Caco-2 (cell line): ENCODE measurements around the gene ATP12A. TPM values are rescaled to one million over a fixed set of nuclear protein-coding genes. Genes with fewer than 3 reads are reported as not detected.

Source experiments
- BruUV-seq: library from RNA; stranded (reverse); fragments of 400-500 nt; replicated peaks from 2 replicates; lab custom pipeline; 2021; lab: Mats Ljungman, UMichigan
- CTCF ChIA-PET: fragments of 300-600 bp; sonication (Branson Sonifier 250); formaldehyde crosslinking; loops from one replicate; lab custom pipeline; 2022; ENCODE audit warnings: antibody characterized with exemption; lab: Charles Lee
- POLR2A ChIA-PET: fragments of 300-600 bp; sonication (Branson Sonifier 250); formaldehyde crosslinking; loops from one replicate; lab custom pipeline; 2022; ENCODE audit warnings: antibody characterized with exemption; lab: Charles Lee
- DNase-seq, 2 experiments: peaks; one replicate each; pipeline versions ENCODE4 v3.0.0 to v3.0.0-alpha.2; 2020 to 2022
- H3K27me3 ChIP-seq: replicated peaks from 2 replicates; pipeline ENCODE4 v1.6.0; 2011; ENCODE audit warnings: low read length; ENCODE audit not compliant: control insufficient read depth, insufficient read depth
- H3K36me3 ChIP-seq: 2 replicates; pipeline ENCODE4 v1.5.1; 2011; ENCODE audit warnings: low read length; ENCODE audit not compliant: control insufficient read depth, insufficient read depth
- H3K4me1 ChIP-seq: fragments of 250-450 bp; sonication (Bioruptor Pico); 2 replicates; pipeline ENCODE4 v1.5.1; 2020; ENCODE audit warnings: mild to moderate bottlenecking
- H3K4me3 ChIP-seq: 2 replicates; pipeline ENCODE4 v1.5.1; 2011; ENCODE audit warnings: low read depth, mild to moderate bottlenecking, control low read depth, low read length
- H3K9me3 ChIP-seq: fragments of 250-450 bp; sonication (Bioruptor Pico); 2 replicates; pipeline ENCODE4 v1.5.1; 2020; ENCODE audit warnings: mild to moderate bottlenecking, moderate library complexity
- H3K27ac Mint-ChIP-seq: one replicate; pipeline ENCODE4 v1.8.0; 2022; ENCODE audit warnings: mixed read lengths; ENCODE audit not compliant: unreplicated experiment
- H3K27me3 Mint-ChIP-seq: one replicate; pipeline ENCODE4 v1.8.0; 2022; ENCODE audit warnings: mixed read lengths; ENCODE audit not compliant: insufficient read depth, unreplicated experiment
- H3K36me3 Mint-ChIP-seq: one replicate; pipeline ENCODE4 v1.8.0; 2022; ENCODE audit warnings: mild to moderate bottlenecking, mixed read lengths; ENCODE audit not compliant: insufficient read depth, unreplicated experiment
- H3K4me1 Mint-ChIP-seq: one replicate; pipeline ENCODE4 v1.8.0; 2022; ENCODE audit warnings: low read depth, mixed read lengths; ENCODE audit not compliant: unreplicated experiment
- H3K4me3 Mint-ChIP-seq: one replicate; pipeline ENCODE4 v1.8.0; 2022; ENCODE audit warnings: mild to moderate bottlenecking, moderate library complexity, mixed read lengths; ENCODE audit not compliant: unreplicated experiment
- H3K9me3 Mint-ChIP-seq: one replicate; pipeline ENCODE4 v1.8.0; 2022; ENCODE audit warnings: mixed read lengths; ENCODE audit not compliant: unreplicated experiment
- intact Hi-C: fragments of 100-400 bp; cut with micrococcal nuclease; formaldehyde crosslinking; loops from one replicate; pipeline ENCODE4 v1.10.0; 2022; ENCODE audit not compliant: unreplicated experiment
- total RNA-seq: library from RNA; stranded (reverse); gene quantifications from 2 replicates; pipeline ENCODE4 v1.2.3, GENCODE V29; 2022
- TF ChIP-seq, protein P1 (sequence below), 2 experiments: fragments of 200-600 bp in 1 of 2; IDR thresholded peaks; 1 replicate in 1 of 2; 2 replicates in 1 of 2; pipeline versions ENCODE4 v1.5.1 to v1.8.0; 2011 to 2022; ENCODE audit warnings: antibody characterized with exemption in 1 of 2, control low read depth in 1 of 2, inconsistent platforms in 1 of 2, low read depth in 1 of 2, low read length in 1 of 2, mild to moderate bottlenecking in 1 of 2, moderate library complexity in 1 of 2; ENCODE audit not compliant: insufficient read depth in 1 of 2, severe bottlenecking in 1 of 2, unreplicated experiment in 1 of 2

ATP12A gene
- total RNA-seq, 1 experiment from 2014 or later = not detected

DNA sequence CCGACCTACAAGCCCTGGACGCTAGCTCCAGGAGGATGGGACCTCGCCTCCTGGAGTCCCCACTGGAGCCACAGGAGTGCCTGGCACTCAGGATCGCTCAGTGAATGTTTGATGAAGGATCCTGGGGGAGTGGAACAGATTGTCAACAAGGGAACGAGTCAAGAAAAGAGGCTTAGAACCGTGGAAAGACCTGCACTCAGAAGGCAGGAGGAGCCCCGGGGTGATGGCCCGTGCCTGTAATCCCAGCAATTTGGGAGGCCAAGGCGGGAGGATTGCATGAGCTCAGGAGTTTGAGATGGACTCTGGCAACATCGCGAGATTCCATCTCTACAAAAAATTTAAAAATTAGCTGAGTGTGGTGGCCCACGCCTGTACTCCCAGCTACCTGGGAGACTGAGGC lies 38.9 kb downstream of the ATP12A start:
- TF ChIP-seq, protein P1, sequence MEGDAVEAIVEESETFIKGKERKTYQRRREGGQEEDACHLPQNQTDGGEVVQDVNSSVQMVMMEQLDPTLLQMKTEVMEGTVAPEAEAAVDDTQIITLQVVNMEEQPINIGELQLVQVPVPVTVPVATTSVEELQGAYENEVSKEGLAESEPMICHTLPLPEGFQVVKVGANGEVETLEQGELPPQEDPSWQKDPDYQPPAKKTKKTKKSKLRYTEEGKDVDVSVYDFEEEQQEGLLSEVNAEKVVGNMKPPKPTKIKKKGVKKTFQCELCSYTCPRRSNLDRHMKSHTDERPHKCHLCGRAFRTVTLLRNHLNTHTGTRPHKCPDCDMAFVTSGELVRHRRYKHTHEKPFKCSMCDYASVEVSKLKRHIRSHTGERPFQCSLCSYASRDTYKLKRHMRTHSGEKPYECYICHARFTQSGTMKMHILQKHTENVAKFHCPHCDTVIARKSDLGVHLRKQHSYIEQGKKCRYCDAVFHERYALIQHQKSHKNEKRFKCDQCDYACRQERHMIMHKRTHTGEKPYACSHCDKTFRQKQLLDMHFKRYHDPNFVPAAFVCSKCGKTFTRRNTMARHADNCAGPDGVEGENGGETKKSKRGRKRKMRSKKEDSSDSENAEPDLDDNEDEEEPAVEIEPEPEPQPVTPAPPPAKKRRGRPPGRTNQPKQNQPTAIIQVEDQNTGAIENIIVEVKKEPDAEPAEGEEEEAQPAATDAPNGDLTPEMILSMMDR (IDR thresholded peaks at IDR 0.05; ENCODE audit: insufficient read depth in 1 of 2, low read depth in 1 of 2, low read length in 1 of 2, severe bottlenecking in 1 of 2, unreplicated experiment in 1 of 2) = no peak
- Mint-ChIP-seq H3K27ac (no peak overlapping the region), H3K4me3 (no peak overlapping the region), H3K27me3 (peaks cover 4% of the 10 kb centered on the region), H3K9me3 (no peaks in the 10 kb centered on the region), H3K4me1 (peaks cover 16% of the 10 kb centered on the region), H3K36me3 (no peaks in the 10 kb centered on the region)
- Histone ChIP-seq H3K4me3 (no peak overlapping the region), H3K36me3 (no peaks in the 10 kb centered on the region), H3K4me1 (peaks cover 21% of the 10 kb centered on the region), H3K9me3 (no peaks in the 10 kb centered on the region), H3K27me3 (no peaks in the 10 kb centered on the region)
- ChIA-PET POLR2A (no interaction called here), CTCF (no interaction called here)
- no TSS peak for BruUV-seq
- no peak for DNase-seq
- intact Hi-C loops = no loop called here

DNA sequence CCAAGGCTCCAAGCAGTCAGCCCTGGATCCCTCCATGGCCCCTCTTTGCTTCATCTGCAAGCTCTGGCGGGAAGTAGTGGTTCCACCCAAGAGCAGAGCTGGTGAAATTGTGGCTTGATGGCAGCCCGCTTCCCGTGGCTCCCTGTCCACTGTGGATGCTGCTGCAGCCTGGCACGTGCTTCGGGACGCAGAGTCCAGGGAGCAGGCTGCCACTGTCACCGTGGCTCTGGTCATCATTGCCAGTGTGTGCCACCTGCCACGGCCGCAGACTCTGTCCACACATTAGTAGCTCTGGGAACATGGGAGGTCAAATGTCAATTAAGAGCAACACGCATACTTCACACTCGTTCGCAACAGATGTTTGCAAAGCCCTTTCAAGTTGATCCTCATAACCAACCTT lies 43.0 kb downstream of the ATP12A start:
- POLR2A ChIA-PET = no interaction called here
- intact Hi-C loops = no loop called here
- CTCF ChIA-PET = interaction anchor here (1.1 kb wide), 1 partner anchor 29 kb away, joined by 4 read pairs; no protein-coding TSS in a partner anchor
- no peaks in the 10 kb centered on the region for H3K4me1 ChIP-seq
- Mint-ChIP-seq H3K4me3 (no peak overlapping the region), H3K27ac (no peak overlapping the region), H3K9me3 (no peaks in the 10 kb centered on the region), H3K4me1 (no peaks in the 10 kb centered on the region), H3K27me3 (peaks cover 4% of the 10 kb centered on the region), H3K36me3 (no peaks in the 10 kb centered on the region)
- no peaks in the 10 kb centered on the region for H3K27me3 ChIP-seq
- TF ChIP-seq, protein P1 (IDR thresholded peaks at IDR 0.05; ENCODE audit: insufficient read depth in 1 of 2, low read depth in 1 of 2, low read length in 1 of 2, severe bottlenecking in 1 of 2, unreplicated experiment in 1 of 2) = no peak
- H3K9me3 ChIP-seq = peaks cover 6% of the 10 kb centered on the region; the same call in 1 of the 2 replicates
- DNase-seq = no peak
- BruUV-seq = no TSS peak
- no peak overlapping the region for H3K4me3 ChIP-seq
- no peaks in the 10 kb centered on the region for H3K36me3 ChIP-seq

DNA sequence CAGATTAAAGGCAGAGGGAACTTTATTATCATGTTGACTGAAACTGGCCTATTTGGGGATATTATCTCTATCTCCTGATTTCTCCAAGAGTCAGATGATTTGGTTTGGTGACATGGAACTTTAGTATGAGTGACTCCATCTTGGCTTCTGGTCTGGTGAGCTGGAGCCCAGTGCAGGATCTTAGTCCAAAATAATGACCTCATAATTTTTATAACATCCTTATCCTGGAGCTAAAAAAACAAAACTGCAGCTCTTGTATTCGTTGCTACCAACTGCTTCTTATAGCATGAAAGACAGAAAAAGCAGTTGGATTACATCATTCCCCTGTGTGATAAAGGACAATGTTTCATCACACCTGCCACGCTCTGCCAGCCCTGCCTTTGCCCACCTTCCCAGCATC lies 44.5 kb downstream of the ATP12A start:
- Mint-ChIP-seq H3K4me1 (no peaks in the 10 kb centered on the region), H3K27me3 (peaks cover 4% of the 10 kb centered on the region), H3K4me3 (no peak overlapping the region), H3K36me3 (no peaks in the 10 kb centered on the region), H3K27ac (no peak overlapping the region), H3K9me3 (peaks cover 4% of the 10 kb centered on the region)
- DNase-seq = no peak
- no peaks in the 10 kb centered on the region for H3K36me3 ChIP-seq
- H3K4me1 ChIP-seq = no peaks in the 10 kb centered on the region
- POLR2A ChIA-PET = no interaction called here
- CTCF ChIA-PET = no interaction called here
- intact Hi-C loops = no loop called here
- no peaks in the 10 kb centered on the region for H3K27me3 ChIP-seq
- no peak overlapping the region for H3K4me3 ChIP-seq
- peaks cover 6% of the 10 kb centered on the region; the same call in 1 of the 2 replicates for H3K9me3 ChIP-seq
- TF ChIP-seq, protein P1 (IDR thresholded peaks at IDR 0.05; ENCODE audit: insufficient read depth in 1 of 2, low read depth in 1 of 2, low read length in 1 of 2, severe bottlenecking in 1 of 2, unreplicated experiment in 1 of 2) = no peak
- BruUV-seq = no TSS peak
